Measurements from ENCODE around the gene FYTTD1.

DNA sequence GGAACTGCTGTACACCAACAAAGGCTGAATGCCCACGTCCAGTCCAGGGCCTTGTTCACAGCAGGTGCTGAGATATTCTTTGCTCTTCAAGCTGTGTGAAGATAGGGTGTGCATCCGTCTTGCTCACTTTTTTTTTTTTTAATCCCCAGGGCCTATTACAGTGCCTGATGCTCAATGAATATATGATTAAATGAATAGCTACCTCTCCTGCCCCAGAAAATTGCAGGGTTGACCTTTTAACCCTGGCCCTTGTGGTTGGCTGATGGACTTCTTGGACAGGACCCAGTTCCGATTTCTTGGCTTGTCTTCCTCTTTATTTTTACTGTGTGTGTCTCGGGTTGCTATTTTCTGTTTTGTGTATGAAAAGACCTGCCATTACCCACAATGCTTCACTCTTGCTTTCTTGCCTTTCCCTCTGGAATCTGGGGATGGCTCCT, 2.9 kb upstream of the FYTTD1 start:
- TF ChIP-seq, protein P1, sequence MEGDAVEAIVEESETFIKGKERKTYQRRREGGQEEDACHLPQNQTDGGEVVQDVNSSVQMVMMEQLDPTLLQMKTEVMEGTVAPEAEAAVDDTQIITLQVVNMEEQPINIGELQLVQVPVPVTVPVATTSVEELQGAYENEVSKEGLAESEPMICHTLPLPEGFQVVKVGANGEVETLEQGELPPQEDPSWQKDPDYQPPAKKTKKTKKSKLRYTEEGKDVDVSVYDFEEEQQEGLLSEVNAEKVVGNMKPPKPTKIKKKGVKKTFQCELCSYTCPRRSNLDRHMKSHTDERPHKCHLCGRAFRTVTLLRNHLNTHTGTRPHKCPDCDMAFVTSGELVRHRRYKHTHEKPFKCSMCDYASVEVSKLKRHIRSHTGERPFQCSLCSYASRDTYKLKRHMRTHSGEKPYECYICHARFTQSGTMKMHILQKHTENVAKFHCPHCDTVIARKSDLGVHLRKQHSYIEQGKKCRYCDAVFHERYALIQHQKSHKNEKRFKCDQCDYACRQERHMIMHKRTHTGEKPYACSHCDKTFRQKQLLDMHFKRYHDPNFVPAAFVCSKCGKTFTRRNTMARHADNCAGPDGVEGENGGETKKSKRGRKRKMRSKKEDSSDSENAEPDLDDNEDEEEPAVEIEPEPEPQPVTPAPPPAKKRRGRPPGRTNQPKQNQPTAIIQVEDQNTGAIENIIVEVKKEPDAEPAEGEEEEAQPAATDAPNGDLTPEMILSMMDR (IDR thresholded peaks at IDR 0.05; ENCODE audit: insufficient read depth, low read depth, low read length) = no peak
- no peak for TF ChIP-seq EZH2 (IDR thresholded peaks at IDR 0.05; ENCODE audit: insufficient read depth, low read length)
